Stimulated activated CD4-positive, alpha-beta T cell treated with anti-CD3 and anti-CD28 coated beads, Interleukin-12 subunit alpha, Interleukin-12 subunit beta, amount 100 ng/mL, for 4 hours (primary cell): Measurements from ENCODE around the gene PDZD2.
"Not testable (repeated sequence)": the region's sequence is repeated elsewhere in the genome, so short reads cannot be mapped to it uniquely, and the experiment has no call there.

ENCODE experiments used
- DNase-seq: peaks from one replicate; pipeline ENCODE4 v3.0.0-alpha.2; 2020

Gene PDZD2

GRCh38 chr5:31987985-31988710 is 349.2 kb downstream of the PDZD2 start:
- no peak for DNase-seq

GRCh38 chr5:31990081-31990650 is 351.2 kb downstream of the PDZD2 start:
- no peak for DNase-seq

DNA sequence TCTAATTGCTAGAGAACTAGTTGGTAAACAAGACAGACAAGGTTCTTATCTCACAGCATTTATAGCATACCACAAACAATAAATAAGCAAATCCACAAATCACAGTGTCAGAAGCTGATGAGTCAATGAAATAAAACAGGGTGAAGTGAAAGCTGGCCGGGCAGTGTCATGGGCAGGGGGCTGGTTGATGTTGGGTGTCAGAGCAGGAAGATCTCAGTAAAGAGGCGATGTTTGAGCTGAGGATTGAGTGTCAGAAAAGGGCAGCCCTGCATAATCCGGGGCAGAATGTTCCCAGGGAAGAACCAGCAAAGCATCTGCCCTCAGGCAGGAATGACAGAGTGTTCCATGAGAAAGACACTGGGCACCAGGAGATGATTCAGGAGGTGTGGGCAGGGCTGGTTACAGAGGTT is 351.8 kb downstream of the PDZD2 start:
- no peak for DNase-seq

GRCh38 chr5:31992377-31992776 is 353.4 kb downstream of the PDZD2 start:
- no peak for DNase-seq

DNA sequence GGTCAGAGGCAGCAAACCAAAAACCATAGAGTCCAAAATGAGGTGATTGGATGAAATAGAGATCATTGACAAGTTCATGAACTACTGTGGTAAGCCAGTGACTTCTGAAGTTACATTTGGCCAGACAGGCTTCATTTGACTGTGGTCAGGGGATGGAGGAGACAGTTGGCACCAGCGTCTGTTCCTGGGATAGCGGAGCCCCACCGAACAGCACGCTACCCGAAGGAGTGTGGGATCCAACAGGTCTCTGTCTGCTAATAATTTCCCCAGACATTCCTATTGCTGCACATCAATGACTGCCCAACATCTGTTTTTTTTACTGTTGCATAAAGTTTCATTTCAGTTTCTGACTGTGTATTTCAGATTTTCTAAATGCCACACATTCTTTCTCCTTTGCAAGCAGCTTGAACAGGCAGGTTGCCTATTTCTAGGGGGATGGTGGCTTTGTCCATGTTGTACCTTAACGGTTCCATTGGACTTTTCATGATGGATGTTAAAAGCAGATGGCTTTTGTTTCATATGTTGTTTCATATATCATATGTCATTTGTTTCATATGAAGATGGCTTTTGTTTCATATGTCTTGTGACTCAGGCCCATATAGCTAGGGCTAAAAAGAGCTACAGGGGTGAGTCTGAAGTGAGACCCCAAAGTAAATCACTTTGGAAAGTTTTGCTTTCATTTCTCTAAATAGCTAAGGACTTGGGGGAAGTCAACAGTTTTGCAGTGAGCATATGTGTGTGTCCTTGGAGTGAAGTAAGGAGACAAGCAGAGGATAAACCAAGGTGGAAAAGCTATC is 354.4 kb downstream of the PDZD2 start:
- no peak for DNase-seq

DNA sequence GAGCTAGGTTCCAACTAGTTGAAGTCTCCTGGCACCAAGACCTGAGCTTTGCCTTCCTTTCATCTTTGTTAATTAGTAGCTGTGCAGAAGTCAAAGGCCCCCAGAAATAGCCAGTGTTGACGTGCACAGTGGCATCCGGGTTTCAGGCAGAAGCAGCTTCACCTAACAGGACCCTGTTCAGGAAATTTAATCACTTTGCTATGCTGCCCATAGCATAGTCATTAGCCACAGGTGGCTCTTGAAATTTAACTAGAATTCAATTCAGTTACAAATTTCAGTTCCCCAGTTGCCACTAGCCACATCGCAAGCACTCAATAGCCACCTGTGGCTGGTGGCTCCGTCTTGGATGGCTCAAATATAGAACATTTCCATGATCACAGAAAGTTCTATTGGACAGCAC is 356.1 kb downstream of the PDZD2 start:
- DNase-seq: no peak

- no peak for DNase-seq
Observed at GRCh38 chr5:31995714-31996113, 356.8 kb downstream of the PDZD2 start.

- DNase-seq: no peak
Observed at GRCh38 chr5:31996909-31997308, 358.0 kb downstream of the PDZD2 start.

GRCh38 chr5:31999470-31999869 is 360.5 kb downstream of the PDZD2 start:
- DNase-seq: no peak

GRCh38 chr5:32000731-32001130 is 361.8 kb downstream of the PDZD2 start:
- DNase-seq: no peak

GRCh38 chr5:32001284-32001683 is 362.4 kb downstream of the PDZD2 start:
- DNase-seq: no peak

- no peak for DNase-seq
Observed at GRCh38 chr5:32001707-32002106, 362.8 kb downstream of the PDZD2 start.

DNA sequence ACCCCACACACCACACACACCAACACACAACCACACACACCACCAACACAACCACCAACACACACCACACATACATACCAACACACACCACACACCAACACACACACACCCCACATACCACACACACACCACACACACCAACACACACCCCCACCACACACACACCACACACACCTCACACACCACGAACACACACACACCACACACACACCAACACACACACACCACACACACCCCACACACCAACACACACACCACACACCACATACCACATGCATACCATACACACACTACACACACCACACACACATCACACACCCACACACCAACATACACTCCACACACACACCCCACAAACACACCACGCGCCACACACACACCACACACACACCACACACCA is 363.8 kb downstream of the PDZD2 start:
- no peak for DNase-seq

DNA sequence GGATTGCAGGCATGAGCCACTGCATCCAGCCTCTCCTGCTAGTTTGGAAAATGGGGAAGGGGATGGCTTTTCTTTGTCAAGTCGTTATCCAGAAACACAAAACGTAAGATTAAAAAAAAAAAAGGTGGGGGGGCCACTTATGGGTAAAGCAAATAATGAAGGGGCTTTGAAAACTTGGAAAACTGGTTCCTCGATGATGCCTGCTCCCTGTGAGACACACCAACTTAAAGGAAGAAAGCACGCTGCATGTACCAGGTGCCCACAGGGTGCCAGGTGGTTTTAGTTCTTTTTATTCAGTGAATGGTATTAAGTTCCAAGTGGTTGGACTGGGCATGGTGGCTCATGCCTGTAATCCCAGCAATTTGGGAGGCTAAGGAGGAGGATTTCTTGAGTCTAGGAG is 365.1 kb downstream of the PDZD2 start:
- no peak for DNase-seq

DNA sequence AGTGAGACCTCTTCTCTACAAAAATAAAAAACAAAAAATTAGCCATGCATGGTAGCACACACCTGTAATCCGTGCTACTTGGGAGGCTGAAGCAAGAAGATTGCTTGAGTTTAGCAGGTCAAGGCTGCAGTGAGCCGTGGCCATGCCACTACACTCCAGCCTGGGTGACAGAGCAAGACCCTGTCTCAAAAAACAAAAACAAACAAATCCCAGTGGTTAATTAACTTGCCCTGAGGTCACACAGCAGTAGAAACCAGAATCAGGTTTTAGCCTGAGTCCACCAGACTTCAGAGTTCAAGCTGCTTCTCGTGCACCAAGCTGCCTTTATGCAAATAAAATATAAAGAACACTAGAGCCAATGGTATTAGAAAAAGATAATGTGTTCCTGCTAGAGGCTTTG is 365.5 kb downstream of the PDZD2 start:
- DNase-seq: no peak

DNA sequence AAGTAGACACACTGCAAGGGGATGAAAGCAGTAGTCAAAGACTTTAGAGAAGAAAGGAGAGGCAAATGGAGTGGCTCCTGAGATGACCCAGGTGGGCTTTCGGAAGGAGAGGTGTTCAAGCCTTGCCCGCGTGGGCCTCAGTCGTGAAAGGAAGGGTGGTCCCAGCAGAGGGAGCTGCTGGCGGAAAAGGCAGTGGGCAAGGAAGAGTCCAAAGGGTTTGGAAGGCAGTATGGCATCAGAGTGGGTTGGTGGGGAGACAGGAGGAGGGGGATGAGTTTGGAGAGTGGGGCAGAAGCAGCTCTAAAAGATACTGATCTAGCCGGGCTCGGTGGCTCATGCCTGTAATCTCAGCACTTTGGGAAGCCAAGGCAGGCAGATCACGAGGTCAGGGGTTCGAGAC is 369.8 kb downstream of the PDZD2 start:
- no peak for DNase-seq

DNA sequence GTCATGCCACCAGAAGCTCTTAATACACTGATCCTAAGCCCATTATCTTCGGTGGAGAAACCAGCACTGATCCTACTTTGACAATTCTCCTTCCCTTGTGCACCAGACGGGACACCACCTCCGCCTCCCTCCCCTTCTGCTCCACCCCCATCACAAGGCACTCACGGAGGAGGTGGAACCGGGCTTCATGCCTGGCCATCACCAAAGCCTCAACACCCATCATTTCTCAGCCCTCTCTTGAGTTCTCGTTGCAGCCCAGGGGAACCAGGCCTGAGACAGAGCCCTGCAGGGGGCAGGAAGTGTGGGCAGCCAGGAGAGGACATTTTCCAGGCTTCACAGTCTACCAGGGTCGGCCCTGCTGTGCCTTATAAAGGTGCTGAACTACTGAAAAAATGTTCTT is 374.7 kb downstream of the PDZD2 start:
- DNase-seq: no peak

DNA sequence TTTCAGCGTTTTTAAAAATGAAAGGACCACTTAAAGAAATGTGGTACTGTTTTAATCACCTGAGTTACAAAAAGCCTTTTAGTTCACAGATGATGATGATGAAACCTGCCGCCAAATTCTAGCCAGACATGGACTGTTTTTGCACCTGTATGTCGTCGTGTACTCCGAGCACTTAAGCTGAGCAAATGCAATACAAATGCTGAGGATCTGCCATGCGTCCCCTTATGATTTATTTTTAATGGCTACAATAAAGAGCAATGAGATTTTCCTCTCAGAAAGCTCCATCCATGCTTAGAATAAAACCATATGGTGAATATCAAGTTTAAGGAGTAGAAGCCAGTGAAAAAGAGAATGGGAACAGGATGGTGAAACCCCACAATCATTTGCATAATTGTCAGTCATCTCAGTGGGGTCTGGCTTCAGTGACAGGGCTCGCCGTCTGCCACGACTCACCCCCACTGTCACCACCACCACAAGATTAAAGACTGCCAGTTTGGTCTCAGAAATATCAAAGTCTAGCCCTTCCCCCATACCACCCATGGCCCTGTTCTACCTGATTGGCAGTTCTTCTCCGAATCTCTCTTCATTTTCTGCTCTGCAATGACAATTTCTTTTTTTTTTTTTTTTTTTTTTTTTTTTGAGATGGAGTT is 375.3 kb downstream of the PDZD2 start:
- no peak for DNase-seq

DNA sequence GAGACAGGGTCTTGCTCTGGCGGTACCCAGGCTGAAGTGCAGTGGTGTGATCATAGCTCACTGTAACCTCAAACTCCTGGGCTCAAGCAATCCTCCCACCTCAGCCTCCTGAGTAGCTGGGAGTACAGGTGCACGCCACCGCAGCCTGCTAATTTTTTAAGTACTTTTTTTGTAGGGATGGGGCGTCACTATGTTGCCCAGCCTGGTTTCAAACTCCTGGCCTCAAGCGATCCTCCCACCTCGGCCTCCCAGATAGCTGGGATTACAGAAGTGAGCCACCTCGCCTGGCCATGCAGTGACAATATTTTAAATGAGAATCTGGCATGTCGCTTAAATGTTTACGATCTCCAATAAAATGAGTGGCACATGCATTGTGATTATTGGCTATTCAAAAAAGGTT is 376.3 kb downstream of the PDZD2 start:
- DNase-seq: not testable (repeated sequence)

DNA sequence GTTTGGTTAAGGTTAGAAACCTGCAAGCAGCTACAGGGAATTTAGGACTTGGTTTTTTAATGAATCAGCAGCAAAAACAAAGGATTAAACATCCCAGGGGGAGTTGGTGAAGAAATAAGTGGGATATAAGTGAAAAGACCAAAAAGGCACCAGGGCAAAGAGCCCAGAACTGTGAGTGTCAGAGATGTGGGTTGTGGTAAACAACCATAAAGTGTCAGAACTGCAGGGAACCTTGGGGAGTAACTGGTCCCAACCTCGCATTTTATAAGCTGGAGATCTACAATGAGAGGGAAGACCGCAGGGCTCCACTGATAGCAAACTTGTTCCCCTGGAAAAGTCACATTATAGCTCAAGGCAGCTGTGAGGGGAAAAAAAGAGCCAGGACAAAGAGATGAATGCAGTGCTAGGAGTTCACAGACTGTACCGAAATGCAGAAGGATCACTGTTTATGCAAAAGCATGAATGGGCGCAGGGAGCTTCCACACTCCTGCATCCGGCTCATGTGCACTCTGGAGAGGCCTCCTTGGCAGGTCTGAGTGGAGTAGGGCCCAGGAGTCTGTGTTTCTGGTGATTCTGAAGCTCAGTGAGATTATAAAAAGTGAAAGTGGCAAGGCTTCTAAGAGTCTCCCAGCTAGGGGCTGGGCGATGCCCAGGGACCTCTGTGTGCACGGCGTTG is 378.9 kb downstream of the PDZD2 start:
- no peak for DNase-seq

GRCh38 chr5:32018476-32019436 is 379.8 kb downstream of the PDZD2 start:
- no peak for DNase-seq

DNA sequence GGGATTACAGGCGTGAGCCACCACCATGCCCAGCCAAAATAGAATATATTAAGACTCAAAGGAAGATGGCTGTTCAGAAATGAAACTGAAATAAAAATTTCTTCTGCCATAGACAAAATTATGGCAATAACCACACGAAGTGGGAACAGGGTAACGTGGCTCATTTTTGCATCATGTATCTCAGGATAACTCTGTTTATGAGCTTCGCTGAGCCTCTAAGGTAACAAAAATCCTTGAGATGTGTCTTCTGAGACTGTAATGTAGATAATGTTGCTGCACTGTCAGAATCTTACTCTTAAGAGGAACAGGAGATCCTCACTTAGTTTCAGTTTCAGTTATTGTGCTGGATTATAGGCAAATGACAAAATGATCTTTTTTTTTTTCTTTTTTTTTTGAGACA is 381.3 kb downstream of the PDZD2 start:
- DNase-seq: no peak
